ENCODE results near the gene POLE. TPM values are rescaled to one million over a fixed set of nuclear protein-coding genes. Genes with fewer than 3 reads are reported as not detected.

POLE gene
- total and polyA plus RNA-seq, 9 of the 15 experiments (the other 6 are each of a cell fraction or from before 2014, with no cell fraction given), result 2.4 to 154 (median 49.6) TPM

DNA sequence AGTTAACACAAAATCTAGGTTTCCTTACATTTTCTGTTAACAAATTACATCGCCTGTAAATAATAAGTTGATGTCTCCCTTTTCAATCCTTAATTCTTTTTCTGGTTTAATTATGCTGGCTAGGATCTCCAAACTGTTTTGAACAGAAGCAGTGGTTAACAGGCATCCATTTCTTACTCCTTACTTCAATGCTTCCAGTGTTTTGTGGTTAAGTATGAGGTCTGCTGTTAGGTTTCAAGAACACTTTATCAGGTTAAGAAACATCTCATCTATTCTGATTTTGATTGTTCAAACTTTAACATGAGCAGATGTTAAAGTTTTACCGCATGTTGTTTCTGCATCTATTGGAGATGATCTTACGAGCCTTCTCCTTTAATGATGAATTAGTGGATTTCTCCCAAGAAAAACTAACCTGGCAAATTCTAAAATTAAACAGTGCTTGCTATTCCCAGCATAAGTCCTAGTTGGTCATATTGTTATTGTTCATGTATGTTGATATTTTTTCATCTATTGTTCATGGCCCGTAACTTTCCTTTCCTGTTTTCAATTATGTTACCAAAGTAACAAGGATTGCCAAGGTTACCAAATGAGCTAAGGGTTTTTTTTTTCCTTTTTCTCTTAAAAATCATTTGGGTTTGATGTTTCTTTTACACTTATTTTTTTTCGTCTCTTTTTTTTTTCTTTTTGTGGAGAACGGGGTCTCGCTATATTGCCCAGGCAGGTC is 33.4 kb downstream of the POLE start (continued):
- no peak for TF ChIP-seq TAF1 (IDR thresholded peaks at IDR 0.05; ENCODE audit: control insufficient read depth, extremely low read depth, insufficient read depth, low read length, severe bottlenecking)
- no peak for TF ChIP-seq EZH2 (IDR thresholded peaks at IDR 0.05; ENCODE audit: borderline replicate concordance, low read depth, low read length)
- TF ChIP-seq FOXJ3 (CRISPR knock-in tag; IDR thresholded peaks at IDR 0.05), result no peak
- TF ChIP-seq, protein P1, sequence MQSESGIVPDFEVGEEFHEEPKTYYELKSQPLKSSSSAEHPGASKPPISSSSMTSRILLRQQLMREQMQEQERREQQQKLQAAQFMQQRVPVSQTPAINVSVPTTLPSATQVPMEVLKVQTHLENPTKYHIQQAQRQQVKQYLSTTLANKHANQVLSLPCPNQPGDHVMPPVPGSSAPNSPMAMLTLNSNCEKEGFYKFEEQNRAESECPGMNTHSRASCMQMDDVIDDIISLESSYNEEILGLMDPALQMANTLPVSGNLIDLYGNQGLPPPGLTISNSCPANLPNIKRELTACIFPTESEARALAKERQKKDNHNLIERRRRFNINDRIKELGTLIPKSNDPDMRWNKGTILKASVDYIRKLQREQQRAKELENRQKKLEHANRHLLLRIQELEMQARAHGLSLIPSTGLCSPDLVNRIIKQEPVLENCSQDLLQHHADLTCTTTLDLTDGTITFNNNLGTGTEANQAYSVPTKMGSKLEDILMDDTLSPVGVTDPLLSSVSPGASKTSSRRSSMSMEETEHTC (IDR thresholded peaks at IDR 0.05), result no peak

DNA sequence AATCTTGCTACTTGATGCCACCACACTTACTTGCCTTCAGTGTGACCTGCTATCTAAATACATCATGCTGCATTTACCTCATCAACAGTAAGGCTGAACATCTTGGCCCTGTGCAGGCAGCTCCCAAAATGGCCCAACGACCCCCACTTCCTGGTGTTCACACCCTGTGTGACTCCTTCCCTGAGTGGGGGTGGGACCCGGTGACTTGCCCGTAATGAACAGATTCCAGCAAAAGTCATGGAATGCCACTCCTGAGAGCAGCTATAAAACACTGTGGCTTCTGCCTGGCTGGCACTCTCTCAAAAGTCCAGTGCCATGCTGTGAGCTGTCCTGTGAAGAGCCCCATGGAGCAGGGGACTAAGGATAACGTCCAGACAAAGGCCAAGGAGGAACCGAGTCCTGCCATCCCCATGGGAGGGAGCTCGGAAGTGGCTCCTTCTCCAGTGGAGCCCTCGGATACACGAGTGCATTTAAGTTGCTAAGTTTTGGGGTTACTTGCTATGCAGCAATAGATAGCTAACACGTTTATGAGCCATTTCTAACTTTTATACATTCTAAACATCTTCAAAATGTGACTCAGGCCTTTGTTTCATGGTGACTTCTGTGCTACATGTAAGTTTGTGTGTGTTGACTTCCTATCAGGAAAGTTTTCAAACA is 35.6 kb downstream of the POLE start:
- no peaks in the 10 kb centered on the region for H3K4me1 ChIP-seq (replicated peaks in 1 of 2; ENCODE audit: control insufficient read depth in 2 of 2, insufficient read depth in 2 of 2, low read length in 2 of 2)
- no TSS peak for BruUV-seq (replicated peaks)
- H3K9ac ChIP-seq (ENCODE audit: insufficient read depth in 1 of 2, low read depth in 2 of 2, low read length in 2 of 2), result no peak overlapping the region
- in situ Hi-C loops (cut with MboI), result no loop called here
- no peak overlapping the region for H2AFZ ChIP-seq (ENCODE audit: low read depth, low read length)
- H3K4me2 ChIP-seq (ENCODE audit: insufficient read depth, low read length), result no peak overlapping the region
- no peak overlapping the region; the same call in 2 of the 3 replicates for H3K27ac ChIP-seq (ENCODE audit: extremely low read depth, low read depth, low read length)
- ATAC-seq, result no peak
- 91% methylated on average over 9 of the region's 9 CpGs for WGBS (ENCODE audit: insufficient coverage, low coverage, missing lambda C conversion rate)
- ChIA-PET CTCF (ENCODE audit: low intra/inter-chr PET ratio) (no interaction called here), POLR2A (interaction anchor here (0.6 to 1.1 kb wide), 3 partner anchors 12 to 413 kb away, joined by 3 read pairs; no protein-coding TSS in a partner anchor)
- 0 out of 2 replicates have a peak, but pooled peaks cover 4% of the 10 kb centered on the region for H4K20me1 ChIP-seq (replicated peaks; ENCODE audit: control insufficient read depth, insufficient read depth, low read length)
- no peak for FAIRE-seq
- no peak for TF ChIP-seq SP1 (CRISPR knock-in tag; IDR thresholded peaks at IDR 0.05)
- TF ChIP-seq ZNF133 (CRISPR knock-in tag; IDR thresholded peaks at IDR 0.05), result no peak
- no peak for TF ChIP-seq KLF1 (tag; IDR thresholded peaks at IDR 0.05)
- DNase-seq (ENCODE audit: extremely low read depth in 1 of 4, low spot score in 3 of 4), result no peak
- H3K27me3 ChIP-seq (ENCODE audit: control insufficient read depth in 2 of 2, insufficient read depth in 2 of 2, low read length in 2 of 2), result no peaks in the 10 kb centered on the region
- intact Hi-C loops (cut with micrococcal nuclease), result no loop called here
- H3K79me2 ChIP-seq (ENCODE audit: control insufficient read depth, insufficient read depth, low read length), result no peaks in the 10 kb centered on the region
- H3K36me3 ChIP-seq (ENCODE audit: control insufficient read depth, insufficient read depth, low read length), result peaks cover 98% of the 10 kb centered on the region
- peaks cover 4% of the 10 kb centered on the region for H3K9me1 ChIP-seq (ENCODE audit: control insufficient read depth, insufficient read depth, low read length)
- no peaks in the 10 kb centered on the region for H3K9me3 ChIP-seq (replicated peaks; ENCODE audit: control insufficient read depth, insufficient read depth, low read depth, low read length)
- no peak overlapping the region for H3K4me3 ChIP-seq
